ENCODE results near the gene INSM1. TPM values are rescaled to one million over a fixed set of nuclear protein-coding genes. Genes with fewer than 3 reads are reported as not detected.

INSM1 gene
- total and polyA plus RNA-seq, 2 donors (not counting 1 experiment from before 2014, with no cell fraction given), result not detected

DNA sequence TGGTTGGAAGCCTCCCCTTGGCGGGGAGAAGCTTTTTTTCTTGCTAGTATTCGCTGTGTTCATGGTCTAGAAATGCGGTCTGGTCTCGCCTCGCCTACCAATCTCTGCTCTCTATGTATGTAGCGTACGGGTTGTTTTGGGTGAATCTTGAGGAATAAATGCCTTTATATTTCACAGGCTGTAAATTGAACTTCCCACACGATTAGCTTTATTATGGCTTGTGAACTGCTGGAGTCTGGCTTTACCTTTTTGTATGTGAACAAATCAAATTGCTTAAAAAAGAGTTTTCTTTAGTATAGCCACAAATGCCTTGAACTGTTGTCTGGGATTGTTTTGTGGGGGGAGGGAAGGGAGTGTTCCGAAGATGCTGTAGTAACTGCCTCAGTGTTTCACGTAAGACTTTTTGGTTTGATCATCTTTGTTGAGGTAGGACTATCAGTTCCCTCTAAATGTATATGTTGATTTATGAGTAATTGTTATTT is 2.2 kb downstream of the INSM1 start:
- Histone ChIP-seq H3K4me3 (replicated peaks in 1 of 4; ENCODE audit: control extremely low read depth in 1 of 4, insufficient read depth in 1 of 4, low read depth in 3 of 4, low read length in 4 of 4) (no peak overlapping the region), H2AFZ (ENCODE audit: low read length) (no peak overlapping the region), H3K27me3 (ENCODE audit: control insufficient read depth, insufficient read depth, low read length) (peaks cover 64% of the 10 kb centered on the region), H3K9ac (ENCODE audit: insufficient read depth, low read length) (no peak overlapping the region), H3K79me2 (ENCODE audit: control insufficient read depth, insufficient read depth, low read length) (no peaks in the 10 kb centered on the region), H4K20me1 (ENCODE audit: control insufficient read depth, extremely low read depth, insufficient read depth, low read length) (no peaks in the 10 kb centered on the region), H3K4me1 (ENCODE audit: control insufficient read depth, extremely low read depth, insufficient read depth, low read length) (no peaks in the 10 kb centered on the region), H3K27ac (ENCODE audit: insufficient read depth, low read length) (no peak overlapping the region), H3K9me3 (ENCODE audit: control insufficient read depth, insufficient read depth, low read depth, low read length) (no peaks in the 10 kb centered on the region), H3K4me2 (ENCODE audit: extremely low read depth, insufficient read depth, low read length) (no peak overlapping the region), H3K36me3 (ENCODE audit: control insufficient read depth, insufficient read depth, low read length) (no peaks in the 10 kb centered on the region)
- TF ChIP-seq, protein P1, sequence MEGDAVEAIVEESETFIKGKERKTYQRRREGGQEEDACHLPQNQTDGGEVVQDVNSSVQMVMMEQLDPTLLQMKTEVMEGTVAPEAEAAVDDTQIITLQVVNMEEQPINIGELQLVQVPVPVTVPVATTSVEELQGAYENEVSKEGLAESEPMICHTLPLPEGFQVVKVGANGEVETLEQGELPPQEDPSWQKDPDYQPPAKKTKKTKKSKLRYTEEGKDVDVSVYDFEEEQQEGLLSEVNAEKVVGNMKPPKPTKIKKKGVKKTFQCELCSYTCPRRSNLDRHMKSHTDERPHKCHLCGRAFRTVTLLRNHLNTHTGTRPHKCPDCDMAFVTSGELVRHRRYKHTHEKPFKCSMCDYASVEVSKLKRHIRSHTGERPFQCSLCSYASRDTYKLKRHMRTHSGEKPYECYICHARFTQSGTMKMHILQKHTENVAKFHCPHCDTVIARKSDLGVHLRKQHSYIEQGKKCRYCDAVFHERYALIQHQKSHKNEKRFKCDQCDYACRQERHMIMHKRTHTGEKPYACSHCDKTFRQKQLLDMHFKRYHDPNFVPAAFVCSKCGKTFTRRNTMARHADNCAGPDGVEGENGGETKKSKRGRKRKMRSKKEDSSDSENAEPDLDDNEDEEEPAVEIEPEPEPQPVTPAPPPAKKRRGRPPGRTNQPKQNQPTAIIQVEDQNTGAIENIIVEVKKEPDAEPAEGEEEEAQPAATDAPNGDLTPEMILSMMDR (conservative IDR thresholded peaks at IDR 0.05 in 1 of 2, IDR thresholded peaks at IDR 0.05 in 1 of 2; ENCODE audit: low read depth in 1 of 2, low read length in 2 of 2), result no peak
- peak; percentile 9 for TF ChIP-seq EZH2 (IDR thresholded peaks at IDR 0.05; ENCODE audit: low read length, missing control alignments)
- DNase-seq (ENCODE audit: low read depth in 2 of 2), result no peak

DNA sequence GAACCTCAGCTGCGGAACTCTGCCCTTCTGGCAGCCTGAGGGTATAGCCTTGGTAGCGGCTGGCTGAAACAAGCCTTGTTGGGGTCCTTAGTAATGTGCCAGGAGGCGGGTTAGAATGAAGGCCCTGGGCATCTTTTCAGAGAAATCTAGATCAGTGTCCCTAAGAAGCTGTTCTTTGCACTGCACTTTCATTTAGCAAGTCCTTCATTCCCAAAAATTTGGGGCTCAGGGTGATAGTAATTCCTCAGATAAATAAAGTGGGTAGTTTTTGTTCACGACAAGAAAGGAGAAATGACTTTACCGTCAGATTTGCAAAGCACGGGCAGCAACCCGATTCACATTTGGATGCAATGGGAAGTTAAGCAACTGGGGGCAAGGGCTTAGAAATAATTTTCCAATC is 3.2 kb downstream of the INSM1 start:
- peaks cover 56% of the 10 kb centered on the region for H3K27me3 ChIP-seq (ENCODE audit: control insufficient read depth, insufficient read depth, low read length)
- no peaks in the 10 kb centered on the region for H3K4me1 ChIP-seq (ENCODE audit: control insufficient read depth, extremely low read depth, insufficient read depth, low read length)
- no peak overlapping the region for H3K4me3 ChIP-seq (replicated peaks in 1 of 4; ENCODE audit: control extremely low read depth in 1 of 4, insufficient read depth in 1 of 4, low read depth in 3 of 4, low read length in 4 of 4)
- no peak overlapping the region for H3K4me2 ChIP-seq (ENCODE audit: extremely low read depth, insufficient read depth, low read length)
- DNase-seq (ENCODE audit: low read depth in 2 of 2), result no peak
- no peaks in the 10 kb centered on the region for H3K79me2 ChIP-seq (ENCODE audit: control insufficient read depth, insufficient read depth, low read length)
- no peaks in the 10 kb centered on the region for H4K20me1 ChIP-seq (ENCODE audit: control insufficient read depth, extremely low read depth, insufficient read depth, low read length)
- no peaks in the 10 kb centered on the region for H3K9me3 ChIP-seq (ENCODE audit: control insufficient read depth, insufficient read depth, low read depth, low read length)
- no peak overlapping the region for H3K9ac ChIP-seq (ENCODE audit: insufficient read depth, low read length)
- TF ChIP-seq EZH2 (IDR thresholded peaks at IDR 0.05; ENCODE audit: low read length, missing control alignments), result no peak
- TF ChIP-seq, protein P1 (conservative IDR thresholded peaks at IDR 0.05 in 1 of 2, IDR thresholded peaks at IDR 0.05 in 1 of 2; ENCODE audit: low read depth in 1 of 2, low read length in 2 of 2), result no peak
- H2AFZ ChIP-seq (ENCODE audit: low read length), result no peak overlapping the region
- H3K27ac ChIP-seq (ENCODE audit: insufficient read depth, low read length), result no peak overlapping the region
- H3K36me3 ChIP-seq (ENCODE audit: control insufficient read depth, insufficient read depth, low read length), result no peaks in the 10 kb centered on the region

DNA sequence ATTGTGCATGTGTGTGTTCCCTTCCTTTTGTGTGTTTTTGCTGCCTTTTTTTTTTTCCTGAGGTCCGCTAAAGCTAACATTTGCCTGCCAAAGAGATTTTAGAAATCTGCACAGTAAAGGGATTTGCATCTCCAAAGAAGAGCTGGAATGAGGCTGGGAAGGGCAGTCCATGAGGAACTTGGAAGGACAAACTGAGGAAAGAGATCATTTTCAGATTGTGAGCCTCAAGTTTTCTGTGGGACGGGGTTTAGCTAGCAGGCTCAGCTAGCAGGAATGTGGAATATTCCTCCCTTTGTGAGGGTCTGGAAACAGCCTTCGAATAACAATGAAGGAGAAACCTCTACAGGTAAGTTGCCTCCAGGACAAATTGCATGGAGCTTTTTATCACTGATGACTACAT is 3.8 kb downstream of the INSM1 start:
- H3K4me2 ChIP-seq (ENCODE audit: extremely low read depth, insufficient read depth, low read length), result no peak overlapping the region
- no peaks in the 10 kb centered on the region for H3K36me3 ChIP-seq (ENCODE audit: control insufficient read depth, insufficient read depth, low read length)
- no peaks in the 10 kb centered on the region for H3K4me1 ChIP-seq (ENCODE audit: control insufficient read depth, extremely low read depth, insufficient read depth, low read length)
- H3K27ac ChIP-seq (ENCODE audit: insufficient read depth, low read length), result no peak overlapping the region
- no peaks in the 10 kb centered on the region for H4K20me1 ChIP-seq (ENCODE audit: control insufficient read depth, extremely low read depth, insufficient read depth, low read length)
- no peak overlapping the region for H3K4me3 ChIP-seq (replicated peaks in 1 of 4; ENCODE audit: control extremely low read depth in 1 of 4, insufficient read depth in 1 of 4, low read depth in 3 of 4, low read length in 4 of 4)
- H3K9ac ChIP-seq (ENCODE audit: insufficient read depth, low read length), result no peak overlapping the region
- H3K27me3 ChIP-seq (ENCODE audit: control insufficient read depth, insufficient read depth, low read length), result peaks cover 53% of the 10 kb centered on the region
- no peak for DNase-seq (ENCODE audit: low read depth in 2 of 2)
- H3K79me2 ChIP-seq (ENCODE audit: control insufficient read depth, insufficient read depth, low read length), result no peaks in the 10 kb centered on the region
- H2AFZ ChIP-seq (ENCODE audit: low read length), result no peak overlapping the region
- no peak for TF ChIP-seq EZH2 (IDR thresholded peaks at IDR 0.05; ENCODE audit: low read length, missing control alignments)
- TF ChIP-seq, protein P1 (conservative IDR thresholded peaks at IDR 0.05 in 1 of 2, IDR thresholded peaks at IDR 0.05 in 1 of 2; ENCODE audit: low read depth in 1 of 2, low read length in 2 of 2), result no peak
- H3K9me3 ChIP-seq (ENCODE audit: control insufficient read depth, insufficient read depth, low read depth, low read length), result no peaks in the 10 kb centered on the region
